Lung (tissue), 12 donors: ENCODE data around the gene XPNPEP1. TPM values are rescaled to one million over a fixed set of nuclear protein-coding genes. Genes with fewer than 3 reads are reported as not detected.

ENCODE experiments used
- ATAC-seq: fragments of 200-7000 bp; cut with Tn5 transposase; one replicate; pipeline ENCODE4 v1.9.1; 2020; ENCODE audit warnings: moderate number of reproducible peaks; ENCODE audit not compliant: insufficient read depth, low FRiP score
- DNase-seq, 3 donors: peaks; one replicate each; pipeline ENCODE4 v3.0.0-alpha.2; 2013 to 2017
- H3K27ac ChIP-seq, 2 donors: one replicate each; pipeline ENCODE4 v1.5.1; 2013; ENCODE audit warnings: mild to moderate bottlenecking in 2 of 2, moderate library complexity in 2 of 2, control low read depth in 1 of 2, inconsistent platforms in 1 of 2, low read depth in 1 of 2, low read length in 1 of 2
- H3K27me3 ChIP-seq, 3 donors: one replicate each; pipeline ENCODE4 v1.5.1; 2013; ENCODE audit warnings: low read length in 2 of 3; ENCODE audit not compliant: control insufficient read depth in 3 of 3, insufficient read depth in 3 of 3
- H3K36me3 ChIP-seq, 4 donors: one replicate each; pipeline ENCODE4 v1.5.1; 2013; ENCODE audit warnings: low read length in 4 of 4, mild to moderate bottlenecking in 1 of 4, moderate library complexity in 1 of 4; ENCODE audit not compliant: control insufficient read depth in 4 of 4, insufficient read depth in 4 of 4
- H3K4me1 ChIP-seq, 5 donors: one replicate each; pipeline ENCODE4 v1.5.1; 2013; ENCODE audit warnings: low read length in 5 of 5, mild to moderate bottlenecking in 2 of 5, moderate library complexity in 1 of 5; ENCODE audit not compliant: control insufficient read depth in 5 of 5, insufficient read depth in 5 of 5
- H3K4me3 ChIP-seq: one replicate; pipeline ENCODE4 v1.5.1; 2013; ENCODE audit warnings: mild to moderate bottlenecking, control low read depth, moderate library complexity
- H3K9ac ChIP-seq, 2 donors: one replicate each; pipeline ENCODE4 v1.5.1; 2013; ENCODE audit warnings: low read length in 2 of 2, control low read depth in 1 of 2; ENCODE audit not compliant: insufficient read depth in 1 of 2
- H3K9me3 ChIP-seq, 4 donors: one replicate each; pipeline ENCODE4 v1.5.1; 2013; ENCODE audit warnings: low read length in 3 of 4, mild to moderate bottlenecking in 1 of 4, moderate library complexity in 1 of 4; ENCODE audit not compliant: control insufficient read depth in 4 of 4, insufficient read depth in 3 of 4
- CTCF ChIP-seq: IDR thresholded peaks from 2 replicates; pipeline ENCODE4 v1.5.1; 2012; ENCODE audit warnings: mild to moderate bottlenecking; ENCODE audit errors: control extremely low read depth, extremely low read depth
- WGBS, 2 donors: extraction: QIAGEN DNeasy Blood & Tissue Kit; methylation state at CpG; one replicate each; pipeline ENCODE4 v1.1.7; 2013; 5-methylcytosine and 5-hydroxymethylcytosine counted together
- polyA plus RNA-seq, 2 donors: library from polyadenylated mRNA; stranded (reverse); fragments of 200-250 nt; gene quantifications; one replicate each; pipeline ENCODE4 v1.2.1, GENCODE V29; 2013
- total RNA-seq, 2 donors: library from RNA; depleted of rRNA in 1 of 2; stranded (reverse); fragments of >200 nt in 1 of 2; gene quantifications; one replicate each; pipeline ENCODE4 v1.2.1, GENCODE V29; 2014 to 2021
- donor health status: control.
- donor health status: control.
- donor health status: Bipolar disorder and iron deficiency.
- donor health status: healthy.
- donor health status: DM: yes; HTN: yes; CAD: no.

Gene XPNPEP1
- total and polyA plus RNA-seq, 4 donors: 16.5 to 129 (median 48.4) TPM

DNA sequence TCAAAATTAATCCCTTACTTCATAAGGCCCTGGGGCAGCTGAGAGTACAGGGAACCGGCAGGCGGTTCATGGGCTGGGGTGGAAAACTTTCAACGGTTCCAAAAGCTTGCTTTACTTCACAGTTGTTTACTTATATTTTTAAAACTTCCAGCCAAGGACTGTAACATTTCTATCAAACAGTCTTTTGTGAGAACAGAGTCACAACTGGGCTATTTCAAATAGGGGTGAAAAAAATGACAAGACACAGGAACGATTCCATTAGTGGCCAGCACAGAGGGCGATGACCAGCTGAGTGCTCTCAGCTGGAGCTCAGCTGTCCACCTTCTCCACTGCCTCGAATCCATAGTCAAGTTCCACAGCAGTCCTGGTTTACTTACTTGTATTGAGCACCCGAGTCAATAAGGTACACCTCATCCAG lies 48.2 kb downstream of the XPNPEP1 start:
- Histone ChIP-seq H3K4me3 (no peak overlapping the region), H3K36me3 (peaks cover 26 to 33% (median 30%) of the 10 kb centered on the region in 4 donors), H3K9ac (peak overlapping the region in 1 of 2 donors; percentile 65), H3K9me3 (no peaks in the 10 kb centered on the region), H3K27ac (peak overlapping the region in 1 of 2 donors; percentile 45), H3K27me3 (no peaks in the 10 kb centered on the region), H3K4me1 (peaks cover 0 to 19% (median 0%) of the 10 kb centered on the region in 5 donors)
- WGBS, 2 donors: 72 to 80% methylated on average over 7 of the region's 7 CpGs
- DNase-seq (peak; percentile 45 to 83 (median 83)), ATAC-seq (peak; percentile 61)
- TF ChIP-seq CTCF: no peak

- Histone ChIP-seq H3K27ac (no peak overlapping the region), H3K9ac (no peak overlapping the region), H3K4me3 (no peak overlapping the region), H3K9me3 (no peaks in the 10 kb centered on the region), H3K27me3 (no peaks in the 10 kb centered on the region), H3K4me1 (peaks cover 0 to 15% (median 0%) of the 10 kb centered on the region in 5 donors), H3K36me3 (peaks cover 27 to 52% (median 37%) of the 10 kb centered on the region in 4 donors)
- ATAC-seq (no peak), DNase-seq (no peak)
- 93 to 98% methylated on average over 4 of the region's 4 CpGs for WGBS, 2 donors
- no peak for TF ChIP-seq CTCF
Observed at GRCh38 chr10:109871476-109871875, 51.8 kb downstream of the XPNPEP1 start.

DNA sequence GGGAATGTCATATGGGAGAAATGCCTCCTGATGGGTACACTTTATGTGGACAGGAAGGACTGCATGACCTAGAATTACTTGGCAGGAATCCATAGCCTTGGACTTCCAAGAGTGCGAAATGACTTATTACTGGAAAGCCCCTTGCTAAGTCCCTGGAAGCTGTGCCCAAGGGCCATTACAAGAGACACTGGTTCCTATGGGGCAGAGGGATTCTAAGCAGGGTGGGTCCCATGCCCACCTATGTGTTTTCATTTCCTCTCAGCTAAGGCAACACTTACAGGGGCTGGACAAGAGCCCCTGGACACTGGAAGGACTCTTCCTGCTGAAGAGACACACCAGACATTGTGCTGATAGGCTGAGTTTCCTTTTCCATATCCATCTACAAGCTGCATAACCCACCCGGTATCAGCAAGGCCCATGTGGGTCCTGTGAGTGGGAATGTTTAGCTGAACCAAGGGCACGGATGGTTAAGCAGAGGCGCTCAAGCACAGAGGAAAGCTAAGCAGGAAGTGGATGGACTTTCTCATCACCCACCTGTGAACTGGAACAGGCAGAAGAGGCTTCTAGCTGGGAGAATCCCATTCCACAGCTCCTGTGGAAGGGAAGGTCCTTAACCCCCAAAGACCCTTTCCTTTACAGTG lies 56.2 kb downstream of the XPNPEP1 start:
- H3K4me1 ChIP-seq: peaks cover 0 to 2% (median 0%) of the 10 kb centered on the region in 5 donors
- H3K4me3 ChIP-seq: no peak overlapping the region
- no peaks in the 10 kb centered on the region for H3K27me3 ChIP-seq
- H3K9ac ChIP-seq: no peak overlapping the region
- no peak overlapping the region for H3K27ac ChIP-seq
- ATAC-seq: no peak
- 90 to 92% methylated on average over 4 of the region's 4 CpGs for WGBS, 2 donors
- peak in 1 of 3 donors; percentile 29 for DNase-seq
- peaks cover 28 to 73% (median 54%) of the 10 kb centered on the region in 4 donors for H3K36me3 ChIP-seq
- H3K9me3 ChIP-seq: peaks cover 0 to 8% (median 3%) of the 10 kb centered on the region in 4 donors
- no peak for TF ChIP-seq CTCF
